HG03460 (cell line): ENCODE data around the gene FTO.
"Not testable (repeated sequence)": the region's sequence is repeated elsewhere in the genome, so short reads cannot be mapped to it uniquely, and the experiment has no call there.

Experiments used
- ATAC-seq: cut with Tn5 transposase; IDR thresholded peaks from one replicate; pipeline ENCODE4 v1.9.1; 2021; ENCODE audit not compliant: unreplicated experiment

Gene FTO

GRCh38 chr16:53703590-53704444 lies at the start of gene FTO, which contains the start of gene RPGRIP1L:
FTO (plus strand) TSS chr16:53704156.
RPGRIP1L (minus strand) TSS chr16:53703859; CDS start chr16:53700723, 3,136 bp downstream.
- ATAC-seq, result peak; percentile 98

- ATAC-seq, result no peak
Measured at GRCh38 chr16:53654946-53655345, 49.0 kb upstream of the FTO start.

GRCh38 chr16:53662072-53662471 lies 41.9 kb upstream of the FTO start:
- ATAC-seq, result no peak

GRCh38 chr16:53664724-53665345 lies 39.1 kb upstream of the FTO start:
- ATAC-seq, result no peak

- ATAC-seq, result no peak
Measured at GRCh38 chr16:53666786-53667415, 37.1 kb upstream of the FTO start.

- ATAC-seq, result no peak
Measured at GRCh38 chr16:53668869-53669268, 35.1 kb upstream of the FTO start.

GRCh38 chr16:53672461-53672860 lies 31.5 kb upstream of the FTO start:
- no peak for ATAC-seq

- ATAC-seq, result no peak
Measured at GRCh38 chr16:53673189-53673588, 30.8 kb upstream of the FTO start.

GRCh38 chr16:53678155-53678554 lies 25.8 kb upstream of the FTO start:
- ATAC-seq, result no peak

- no peak for ATAC-seq
Measured at GRCh38 chr16:53678756-53679343, 25.1 kb upstream of the FTO start.

GRCh38 chr16:53680756-53681155 lies 23.2 kb upstream of the FTO start:
- ATAC-seq, result no peak

- ATAC-seq, result no peak
Measured at GRCh38 chr16:53681354-53681753, 22.6 kb upstream of the FTO start.

- not testable (repeated sequence) for ATAC-seq
Measured at GRCh38 chr16:53685334-53685733, 18.6 kb upstream of the FTO start.

GRCh38 chr16:53686710-53687109 lies 17.2 kb upstream of the FTO start:
- ATAC-seq, result no peak

- ATAC-seq, result no peak
Measured at GRCh38 chr16:53689636-53690035, 14.3 kb upstream of the FTO start.

GRCh38 chr16:53690771-53691170 lies 13.2 kb upstream of the FTO start:
- ATAC-seq, result no peak

- ATAC-seq, result no peak
Measured at GRCh38 chr16:53692146-53692545, 11.8 kb upstream of the FTO start.

GRCh38 chr16:53693320-53693719 lies 10.6 kb upstream of the FTO start:
- ATAC-seq, result no peak

- no peak for ATAC-seq
Measured at GRCh38 chr16:53695070-53695469, 8.9 kb upstream of the FTO start.

GRCh38 chr16:53698271-53698670 lies 5.7 kb upstream of the FTO start:
- ATAC-seq, result not testable (repeated sequence)

- no peak for ATAC-seq
Measured at GRCh38 chr16:53704445-53704813, 473 bp downstream of the FTO start.

- no peak for ATAC-seq
Measured at GRCh38 chr16:53707671-53708070, 3.7 kb downstream of the FTO start.
